HepG2 (cell line): Measurements from ENCODE around the gene SLC16A4. TPM values are rescaled to one million over a fixed set of nuclear protein-coding genes. Genes with fewer than 3 reads are reported as not detected.

ENCODE experiments used
- ATF7-NPFF ChIP-seq: sonication (generic); formaldehyde crosslinking; IDR thresholded peaks from 2 replicates; pipeline ENCODE4 v1.8.1; 2023; ENCODE audit warnings: mild to moderate bottlenecking, low read depth, missing genetic modification reagents, moderate library complexity
- BHLHE40 ChIP-seq: IDR thresholded peaks from 2 replicates; pipeline ENCODE4 v1.6.1; 2011; ENCODE audit warnings: low read length, improper control_type of control experiment
- KDM6A ChIP-seq: IDR thresholded peaks from 2 replicates; pipeline ENCODE4 v1.6.1; 2016; ENCODE audit warnings: low read depth
- LCORL ChIP-seq, 2 experiments: fragments of 450-650 bp in 1 of 2; sonication (generic) in 1 of 2; formaldehyde crosslinking in 1 of 2; IDR thresholded peaks; 2 replicates each; pipeline versions ENCODE4 v1.5.0 to v1.6.1; 2017 to 2020; ENCODE audit warnings: antibody characterized with exemption in 1 of 2, missing genetic modification reagents in 1 of 2
- MAFK ChIP-seq, 2 experiments: IDR thresholded peaks in 1 of 2; conservative IDR thresholded peaks in 1 of 2; 2 replicates each; pipeline ENCODE4 v1.6.1; 2011; ENCODE audit warnings: improper control_type of control experiment in 2 of 2, low read length in 2 of 2
- MYNN ChIP-seq: sonication (generic); formaldehyde crosslinking; IDR thresholded peaks from 2 replicates; pipeline ENCODE4 v1.4.0; 2020; ENCODE audit warnings: mild to moderate bottlenecking, low read depth, missing genetic modification reagents
- RBM22 ChIP-seq: fragments of 200-400 bp; formaldehyde crosslinking; optimal IDR thresholded peaks from 2 replicates; pipeline ENCODE3; 2017; ENCODE audit warnings: mild to moderate bottlenecking, low read length, moderate library complexity
- SOX6 ChIP-seq, 2 experiments: fragments of 450-650 bp in 1 of 2; sonication (generic) in 1 of 2; formaldehyde crosslinking in 1 of 2; IDR thresholded peaks; 2 replicates each; pipeline versions ENCODE4 v1.4.0 to v1.6.1; 2017 to 2020; ENCODE audit warnings: antibody characterized with exemption in 1 of 2, mild to moderate bottlenecking in 1 of 2, missing genetic modification reagents in 1 of 2
- ZBTB38 ChIP-seq: sonication (generic); formaldehyde crosslinking; IDR thresholded peaks from 2 replicates; pipeline ENCODE4 v1.5.1; 2020; ENCODE audit warnings: mild to moderate bottlenecking, missing genetic modification reagents
- ZNF138 ChIP-seq: sonication (generic); formaldehyde crosslinking; IDR thresholded peaks from 2 replicates; pipeline ENCODE4 v1.5.0; 2020; ENCODE audit warnings: mild to moderate bottlenecking, low read depth, missing genetic modification reagents
- ZNF205 ChIP-seq: IDR thresholded peaks from 2 replicates; pipeline ENCODE4 v1.6.1; 2018; ENCODE audit warnings: missing biosample characterization, missing genetic modification reagents
- ZNF24 ChIP-seq: fragments of 450-650 bp; IDR thresholded peaks from 2 replicates; pipeline ENCODE4 v1.6.1; 2017; ENCODE audit warnings: antibody characterized with exemption, mild to moderate bottlenecking
- ZNF274 ChIP-seq: sonication (generic); formaldehyde crosslinking; IDR thresholded peaks from 2 replicates; pipeline ENCODE4 v1.5.1; 2020; ENCODE audit warnings: mild to moderate bottlenecking, missing genetic modification reagents
- ZNF446 ChIP-seq: sonication (generic); formaldehyde crosslinking; IDR thresholded peaks from 2 replicates; pipeline ENCODE4 v1.5.0; 2020; ENCODE audit warnings: mild to moderate bottlenecking, missing genetic modification reagents
- ZNF660 ChIP-seq: sonication (generic); formaldehyde crosslinking; IDR thresholded peaks from 2 replicates; pipeline ENCODE4 v1.5.1; 2020; ENCODE audit warnings: mild to moderate bottlenecking, low read depth, missing genetic modification reagents, borderline replicate concordance
- ZNF777 ChIP-seq: sonication (generic); formaldehyde crosslinking; IDR thresholded peaks from 2 replicates; pipeline ENCODE4 v1.4.0; 2020; ENCODE audit warnings: missing genetic modification reagents
- polyA plus RNA-seq, 8 experiments: library from polyadenylated mRNA; depleted of rRNA in 3 of 8; stranded (reverse) in 7 of 8; unstranded in 1 of 8; fragments of >200 nt; fragmentation: Illumina TruSeq in 4 of 8; extraction: Trizol in 4 of 8; gene quantifications; 2 replicates each; pipeline versions ENCODE4 v1.2.1 to v1.2.3, GENCODE V29; 2011 to 2016; ENCODE audit warnings: low read depth in 4 of 8, missing spikeins in 1 of 8, mixed read lengths in 1 of 8; ENCODE audit not compliant: insufficient read depth in 1 of 8
- total RNA-seq, 5 experiments: library from RNA; depleted of rRNA; stranded (reverse); fragments of >200 nt; fragmentation: Illumina TruSeq; extraction: Trizol; gene quantifications; 2 replicates each; pipeline ENCODE4 v1.2.3, GENCODE V29; 2016; ENCODE audit warnings: low read depth in 1 of 5
- TF ChIP-seq, protein P1 (sequence below): sonication (generic); formaldehyde crosslinking; IDR thresholded peaks from 2 replicates; pipeline ENCODE4 v1.4.0; 2020; ENCODE audit warnings: mild to moderate bottlenecking, missing genetic modification reagents, borderline replicate concordance
- TF ChIP-seq, protein P2 (sequence below): sonication (generic); formaldehyde crosslinking; IDR thresholded peaks from 2 replicates; pipeline ENCODE4 v1.5.1; 2020; ENCODE audit warnings: mild to moderate bottlenecking, missing genetic modification reagents, borderline replicate concordance

The SLC16A4 gene
- total and polyA plus RNA-seq, 2 of the 13 experiments (the other 11 are each of a cell fraction or from before 2014, with no cell fraction given): 1.1 to 1.5 TPM

DNA sequence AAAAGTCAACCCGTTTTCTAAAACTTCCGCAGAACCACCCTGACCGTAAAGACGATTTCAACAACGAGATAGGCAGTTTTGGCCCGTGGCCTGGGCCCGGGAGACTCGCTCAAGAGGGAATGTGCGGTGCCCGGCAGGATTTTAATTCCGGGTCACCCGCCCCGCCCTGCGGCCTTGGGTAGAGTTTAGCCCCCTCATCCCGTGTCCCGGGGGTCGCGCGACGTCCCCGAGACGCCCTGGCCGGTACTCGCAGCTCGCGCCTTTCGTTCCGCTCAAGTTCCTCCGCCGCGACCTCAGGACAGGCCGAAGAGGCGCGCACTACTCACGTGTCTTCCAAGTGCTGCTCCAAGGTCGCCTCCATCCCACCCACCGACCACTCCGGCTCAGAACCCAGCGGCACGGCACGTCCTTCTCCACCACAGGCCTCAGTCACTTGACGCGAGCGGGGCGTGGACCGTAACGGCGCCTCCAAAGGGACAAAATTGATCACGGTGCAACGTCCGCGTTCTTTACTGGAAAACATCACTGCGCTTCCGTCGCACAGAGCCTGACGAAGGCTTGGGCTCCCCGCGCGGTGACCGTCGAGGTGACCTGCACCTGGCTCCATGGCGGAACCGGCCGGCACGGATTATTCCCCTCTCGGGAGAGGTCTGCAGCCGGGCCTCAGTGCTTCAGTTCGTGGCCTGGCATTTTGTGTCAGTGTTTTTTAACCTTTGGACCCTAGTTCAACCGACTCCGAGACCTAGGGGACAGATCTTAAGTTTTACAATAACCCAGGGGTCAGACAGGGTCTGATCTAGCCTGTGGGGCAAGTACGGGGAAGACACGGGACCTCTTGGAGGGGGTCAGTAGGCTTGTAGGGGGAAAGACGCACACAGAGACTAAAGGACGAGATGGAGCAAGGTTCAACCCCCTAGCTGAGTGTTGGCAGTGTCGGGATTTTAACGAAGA lies 16.7 kb upstream of the SLC16A4 start, which contains the start of gene LAMTOR5 (continued):
- TF ChIP-seq MYNN (CRISPR knock-in tag) (peak; percentile 69; the same call in 1 of the 2 replicates), KDM6A (no peak), ZNF777 (CRISPR knock-in tag) (peak; percentile 98), LCORL (IDR thresholded peaks at IDR 0.05) (no peak), LCORL (CRISPR knock-in tag; IDR thresholded peaks at IDR 0.05) (peak; percentile 85), ZNF274 (CRISPR knock-in tag) (peak; percentile 91), RBM22 (no peak), ZBTB38 (CRISPR knock-in tag) (peak; percentile 94), MAFK (conservative IDR thresholded peaks at IDR 0.05 in 1 of 2, IDR thresholded peaks at IDR 0.05 in 1 of 2; ENCODE audit: low read length in 2 of 2) (no peak), ATF7-NPFF (CRISPR knock-in tag) (peak; percentile 82), ZNF205 (CRISPR knock-in tag) (peak; percentile 23; the same call in 1 of the 2 replicates), BHLHE40 (peak; percentile 74; the same call in 1 of the 2 replicates), SOX6 (IDR thresholded peaks at IDR 0.05) (no peak), SOX6 (CRISPR knock-in tag; IDR thresholded peaks at IDR 0.05) (peak; percentile 47; the same call in 1 of the 2 replicates), ZNF660 (CRISPR knock-in tag) (peak; percentile 34; the same call in 1 of the 2 replicates), ZNF138 (no peak), ZNF24 (0 out of 2 replicates have a peak, but pooled peaks have one; percentile 9), ZNF446 (CRISPR knock-in tag) (0 out of 2 replicates have a peak, but pooled peaks have one; percentile 54)
- TF ChIP-seq, protein P1, sequence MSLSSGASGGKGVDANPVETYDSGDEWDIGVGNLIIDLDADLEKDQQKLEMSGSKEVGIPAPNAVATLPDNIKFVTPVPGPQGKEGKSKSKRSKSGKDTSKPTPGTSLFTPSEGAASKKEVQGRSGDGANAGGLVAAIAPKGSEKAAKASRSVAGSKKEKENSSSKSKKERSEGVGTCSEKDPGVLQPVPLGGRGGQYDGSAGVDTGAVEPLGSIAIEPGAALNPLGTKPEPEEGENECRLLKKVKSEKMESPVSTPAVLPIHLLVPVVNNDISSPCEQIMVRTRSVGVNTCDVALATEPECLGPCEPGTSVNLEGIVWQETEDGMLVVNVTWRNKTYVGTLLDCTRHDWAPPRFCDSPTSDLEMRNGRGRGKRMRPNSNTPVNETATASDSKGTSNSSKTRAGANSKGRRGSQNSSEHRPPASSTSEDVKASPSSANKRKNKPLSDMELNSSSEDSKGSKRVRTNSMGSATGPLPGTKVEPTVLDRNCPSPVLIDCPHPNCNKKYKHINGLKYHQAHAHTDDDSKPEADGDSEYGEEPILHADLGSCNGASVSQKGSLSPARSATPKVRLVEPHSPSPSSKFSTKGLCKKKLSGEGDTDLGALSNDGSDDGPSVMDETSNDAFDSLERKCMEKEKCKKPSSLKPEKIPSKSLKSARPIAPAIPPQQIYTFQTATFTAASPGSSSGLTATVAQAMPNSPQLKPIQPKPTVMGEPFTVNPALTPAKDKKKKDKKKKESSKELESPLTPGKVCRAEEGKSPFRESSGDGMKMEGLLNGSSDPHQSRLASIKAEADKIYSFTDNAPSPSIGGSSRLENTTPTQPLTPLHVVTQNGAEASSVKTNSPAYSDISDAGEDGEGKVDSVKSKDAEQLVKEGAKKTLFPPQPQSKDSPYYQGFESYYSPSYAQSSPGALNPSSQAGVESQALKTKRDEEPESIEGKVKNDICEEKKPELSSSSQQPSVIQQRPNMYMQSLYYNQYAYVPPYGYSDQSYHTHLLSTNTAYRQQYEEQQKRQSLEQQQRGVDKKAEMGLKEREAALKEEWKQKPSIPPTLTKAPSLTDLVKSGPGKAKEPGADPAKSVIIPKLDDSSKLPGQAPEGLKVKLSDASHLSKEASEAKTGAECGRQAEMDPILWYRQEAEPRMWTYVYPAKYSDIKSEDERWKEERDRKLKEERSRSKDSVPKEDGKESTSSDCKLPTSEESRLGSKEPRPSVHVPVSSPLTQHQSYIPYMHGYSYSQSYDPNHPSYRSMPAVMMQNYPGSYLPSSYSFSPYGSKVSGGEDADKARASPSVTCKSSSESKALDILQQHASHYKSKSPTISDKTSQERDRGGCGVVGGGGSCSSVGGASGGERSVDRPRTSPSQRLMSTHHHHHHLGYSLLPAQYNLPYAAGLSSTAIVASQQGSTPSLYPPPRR (CRISPR knock-in tag): peak; percentile 81
- TF ChIP-seq, protein P2, sequence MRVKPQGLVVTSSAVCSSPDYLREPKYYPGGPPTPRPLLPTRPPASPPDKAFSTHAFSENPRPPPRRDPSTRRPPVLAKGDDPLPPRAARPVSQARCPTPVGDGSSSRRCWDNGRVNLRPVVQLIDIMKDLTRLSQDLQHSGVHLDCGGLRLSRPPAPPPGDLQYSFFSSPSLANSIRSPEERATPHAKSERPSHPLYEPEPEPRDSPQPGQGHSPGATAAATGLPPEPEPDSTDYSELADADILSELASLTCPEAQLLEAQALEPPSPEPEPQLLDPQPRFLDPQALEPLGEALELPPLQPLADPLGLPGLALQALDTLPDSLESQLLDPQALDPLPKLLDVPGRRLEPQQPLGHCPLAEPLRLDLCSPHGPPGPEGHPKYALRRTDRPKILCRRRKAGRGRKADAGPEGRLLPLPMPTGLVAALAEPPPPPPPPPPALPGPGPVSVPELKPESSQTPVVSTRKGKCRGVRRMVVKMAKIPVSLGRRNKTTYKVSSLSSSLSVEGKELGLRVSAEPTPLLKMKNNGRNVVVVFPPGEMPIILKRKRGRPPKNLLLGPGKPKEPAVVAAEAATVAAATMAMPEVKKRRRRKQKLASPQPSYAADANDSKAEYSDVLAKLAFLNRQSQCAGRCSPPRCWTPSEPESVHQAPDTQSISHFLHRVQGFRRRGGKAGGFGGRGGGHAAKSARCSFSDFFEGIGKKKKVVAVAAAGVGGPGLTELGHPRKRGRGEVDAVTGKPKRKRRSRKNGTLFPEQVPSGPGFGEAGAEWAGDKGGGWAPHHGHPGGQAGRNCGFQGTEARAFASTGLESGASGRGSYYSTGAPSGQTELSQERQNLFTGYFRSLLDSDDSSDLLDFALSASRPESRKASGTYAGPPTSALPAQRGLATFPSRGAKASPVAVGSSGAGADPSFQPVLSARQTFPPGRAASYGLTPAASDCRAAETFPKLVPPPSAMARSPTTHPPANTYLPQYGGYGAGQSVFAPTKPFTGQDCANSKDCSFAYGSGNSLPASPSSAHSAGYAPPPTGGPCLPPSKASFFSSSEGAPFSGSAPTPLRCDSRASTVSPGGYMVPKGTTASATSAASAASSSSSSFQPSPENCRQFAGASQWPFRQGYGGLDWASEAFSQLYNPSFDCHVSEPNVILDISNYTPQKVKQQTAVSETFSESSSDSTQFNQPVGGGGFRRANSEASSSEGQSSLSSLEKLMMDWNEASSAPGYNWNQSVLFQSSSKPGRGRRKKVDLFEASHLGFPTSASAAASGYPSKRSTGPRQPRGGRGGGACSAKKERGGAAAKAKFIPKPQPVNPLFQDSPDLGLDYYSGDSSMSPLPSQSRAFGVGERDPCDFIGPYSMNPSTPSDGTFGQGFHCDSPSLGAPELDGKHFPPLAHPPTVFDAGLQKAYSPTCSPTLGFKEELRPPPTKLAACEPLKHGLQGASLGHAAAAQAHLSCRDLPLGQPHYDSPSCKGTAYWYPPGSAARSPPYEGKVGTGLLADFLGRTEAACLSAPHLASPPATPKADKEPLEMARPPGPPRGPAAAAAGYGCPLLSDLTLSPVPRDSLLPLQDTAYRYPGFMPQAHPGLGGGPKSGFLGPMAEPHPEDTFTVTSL (CRISPR knock-in tag): no peak
